ENCODE measurements around the gene CLMN.

CLMN gene

DNA sequence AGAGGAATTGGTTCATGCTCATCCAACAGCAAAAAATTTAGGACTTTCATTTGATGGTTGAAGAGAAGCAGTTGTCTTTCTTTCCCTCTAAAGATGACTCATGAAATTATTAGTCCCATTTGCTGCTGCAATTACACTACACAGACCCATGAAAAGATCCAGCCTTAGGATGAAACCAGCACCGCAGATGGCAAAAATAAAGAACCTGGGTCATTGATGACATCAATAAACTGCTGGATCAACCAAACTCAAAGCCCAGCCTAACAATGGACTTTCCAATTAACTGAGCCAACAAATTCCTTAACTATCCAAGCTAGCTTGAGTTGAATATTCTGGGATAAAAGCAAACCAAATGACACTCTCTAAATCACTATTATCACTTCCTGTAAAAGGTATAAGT is 183.1 kb downstream of the CLMN start:
- peak overlapping the region in 4 of 21 experiments; percentile 20 to 69 (median 64) for H3K27ac ChIP-seq
- H3K4me3 ChIP-seq, result no peak overlapping the region

DNA sequence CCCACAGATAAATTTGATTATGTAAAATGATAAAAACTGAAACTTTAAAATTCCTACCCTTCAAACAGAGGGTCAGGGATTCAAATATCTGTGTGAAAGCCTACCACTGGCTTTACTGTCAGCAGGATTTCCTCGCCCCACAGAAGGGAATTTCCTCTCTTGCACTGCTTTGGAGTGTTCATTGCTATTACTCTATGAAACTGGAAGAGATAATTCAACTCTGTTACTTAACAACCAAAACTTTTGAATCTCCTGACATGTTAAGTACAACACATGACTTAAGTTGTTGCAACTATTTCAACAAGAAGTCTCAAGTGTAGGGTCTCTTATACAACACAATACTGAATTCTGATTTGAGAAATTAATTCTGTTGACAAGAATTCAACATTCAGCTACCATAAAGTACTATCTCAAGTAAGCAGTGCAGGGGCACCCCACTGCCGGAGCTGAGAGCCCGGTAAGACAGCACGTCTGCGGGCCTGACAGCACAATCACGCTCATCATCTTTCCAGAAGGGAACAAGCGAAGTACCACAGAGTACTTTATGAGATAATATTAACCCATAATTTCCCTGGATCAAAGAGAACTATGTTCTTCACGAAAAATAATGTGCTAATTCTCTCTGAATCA is 185.3 kb downstream of the CLMN start:
- H3K4me3 ChIP-seq, result no peak overlapping the region
- peak overlapping the region in 2 of 21 experiments; percentile 6 to 31 for H3K27ac ChIP-seq

DNA sequence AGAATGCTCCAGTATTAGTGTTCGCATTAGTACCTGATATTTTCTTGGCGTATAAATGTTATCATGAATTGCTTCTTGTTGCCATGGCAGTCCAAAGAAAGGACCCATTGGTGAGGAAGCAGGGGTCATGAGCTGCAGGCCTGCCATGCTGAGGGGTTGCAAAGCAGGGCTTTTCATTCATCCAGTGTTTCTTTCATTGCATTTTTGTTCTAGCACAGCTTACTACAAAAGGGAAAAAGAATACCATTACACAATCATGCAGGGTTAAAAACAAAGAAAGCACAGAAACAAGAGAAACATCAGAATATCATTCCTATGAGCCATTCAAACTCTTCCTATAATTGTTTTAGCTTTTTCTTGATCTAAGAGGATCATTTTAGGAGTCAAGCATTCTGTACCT is 186.4 kb downstream of the CLMN start:
- Histone ChIP-seq H3K4me3 (no peak overlapping the region), H3K27ac (no peak overlapping the region)

DNA sequence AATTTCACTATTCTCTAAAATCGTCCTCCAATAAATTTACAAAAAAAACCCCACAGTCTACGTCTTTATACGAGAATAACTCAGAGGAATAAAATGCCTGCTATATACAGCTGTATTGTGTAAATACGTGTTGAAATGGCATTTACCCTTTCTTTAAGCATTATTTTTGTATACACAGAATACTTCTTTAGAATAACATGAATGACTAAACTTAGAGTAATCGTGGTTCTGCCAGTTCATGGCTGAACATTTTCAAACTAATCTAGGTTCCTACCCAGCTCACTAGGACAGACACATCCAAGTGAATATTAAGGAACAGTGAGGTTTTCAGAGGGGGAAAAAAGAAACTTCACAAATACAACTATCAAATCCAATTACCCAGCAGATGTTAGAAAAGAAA is 186.9 kb downstream of the CLMN start:
- Histone ChIP-seq H3K27ac (no peak overlapping the region), H3K4me3 (no peak overlapping the region)
